ENCODE measurements around the gene VRK1.
A peak's percentile ranks its signal among the peaks of the same experiment; 100 is the strongest.

The VRK1 gene

GRCh38 chr14:96790706-96791105, 6.5 kb upstream of the VRK1 start:
- DNase-seq (ENCODE audit: low read depth), result no peak

DNA sequence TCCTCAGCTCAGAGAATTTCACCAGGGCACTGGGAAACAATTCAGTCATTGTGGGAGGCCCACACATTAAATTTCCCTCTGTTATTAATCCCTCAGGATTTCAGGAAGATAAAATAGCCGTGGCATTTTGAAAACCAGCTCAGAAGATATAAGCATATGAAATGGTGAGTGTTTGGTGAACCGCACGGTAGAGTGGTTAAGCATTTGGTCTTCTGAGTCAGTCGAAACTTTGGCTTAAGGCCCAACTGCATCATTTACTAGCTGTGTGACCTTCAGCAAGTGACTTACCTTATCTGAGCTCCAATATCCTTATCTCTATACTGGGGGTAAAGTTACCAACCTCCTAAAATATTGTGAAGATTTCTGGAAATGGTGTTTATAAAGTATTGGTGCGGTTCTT, 5.2 kb upstream of the VRK1 start:
- DNase-seq (ENCODE audit: low read depth), result no peak

DNA sequence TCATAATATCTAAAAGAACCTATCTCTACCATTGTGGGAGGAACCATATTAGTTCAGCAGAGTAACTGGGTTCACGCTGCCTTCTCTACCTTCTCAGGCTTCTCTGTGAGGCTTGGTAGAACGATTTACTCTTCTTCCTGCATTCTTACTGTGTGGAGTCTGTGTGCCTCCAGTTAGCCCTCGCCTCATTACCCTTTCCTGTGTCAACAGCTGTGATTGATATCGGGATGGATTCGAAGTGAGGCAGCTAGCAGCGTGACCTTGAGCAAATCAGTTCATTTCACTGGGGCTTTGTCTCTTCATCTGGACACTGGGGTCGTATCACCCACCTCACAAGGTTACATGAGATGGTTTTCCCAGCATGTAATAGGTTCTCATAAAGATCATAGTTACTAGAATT, 4.6 kb upstream of the VRK1 start:
- no peak for DNase-seq (ENCODE audit: low read depth)

DNA sequence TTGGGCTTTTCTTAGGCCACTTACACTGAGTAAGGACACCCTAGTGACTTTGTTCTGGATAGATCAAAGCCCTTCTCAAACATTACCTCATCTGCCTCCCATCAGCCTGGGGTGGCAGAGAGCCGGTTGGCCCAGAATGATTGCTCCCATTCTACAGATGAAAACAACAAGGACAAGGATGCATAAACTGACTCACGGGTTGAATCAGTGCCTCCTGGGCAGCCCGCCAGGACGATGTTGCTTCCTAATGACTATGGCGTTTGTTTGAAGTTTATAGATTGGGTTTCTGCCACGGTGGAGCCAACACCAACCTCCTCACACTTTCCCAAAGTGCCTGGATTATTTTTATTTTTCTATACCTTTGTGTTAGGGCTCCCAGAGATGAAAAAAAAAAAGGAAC, 3.6 kb upstream of the VRK1 start:
- DNase-seq (ENCODE audit: low read depth), result no peak

GRCh38 chr14:96795109-96795828, 1.9 kb upstream of the VRK1 start:
- DNase-seq (ENCODE audit: low read depth), result no peak

DNA sequence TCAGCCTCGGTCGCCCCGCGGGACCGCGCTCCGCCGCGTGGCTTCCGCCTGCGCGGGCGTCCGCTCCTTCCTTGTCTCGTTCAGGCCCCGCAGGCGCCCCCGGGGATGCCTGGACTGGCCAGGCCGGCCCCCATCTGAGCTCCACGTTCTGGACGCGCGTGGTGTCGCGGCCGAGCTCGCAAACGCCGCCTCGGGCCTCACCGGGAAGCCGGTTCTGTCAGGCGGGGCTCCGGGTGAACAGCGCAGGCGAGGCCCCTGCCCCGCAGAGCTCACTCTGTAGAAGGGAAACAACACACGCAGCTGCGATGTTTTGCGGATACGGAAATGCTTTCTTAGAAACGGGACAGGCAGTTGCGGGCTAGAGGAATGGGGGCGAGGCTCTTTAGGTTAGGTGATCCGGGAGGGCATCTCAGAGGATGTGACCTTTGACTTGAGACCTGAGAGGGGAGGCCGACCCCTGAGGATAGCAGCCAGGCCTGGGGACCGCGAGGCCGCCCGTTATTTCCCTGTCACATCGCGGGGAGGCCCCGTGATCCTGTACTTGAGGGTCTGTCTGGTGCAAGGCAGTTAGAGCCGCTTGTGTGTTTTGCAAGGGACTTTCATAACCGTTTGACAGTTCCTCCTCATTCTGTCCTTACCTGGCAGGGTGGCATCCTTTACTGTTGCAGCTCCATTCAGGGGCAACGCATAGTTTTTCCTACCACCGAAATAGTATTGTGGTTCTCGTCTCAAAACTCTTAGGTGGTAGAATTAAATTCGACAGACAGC, 584 bp downstream of the VRK1 start:
- no peak for DNase-seq (ENCODE audit: low read depth)

DNA sequence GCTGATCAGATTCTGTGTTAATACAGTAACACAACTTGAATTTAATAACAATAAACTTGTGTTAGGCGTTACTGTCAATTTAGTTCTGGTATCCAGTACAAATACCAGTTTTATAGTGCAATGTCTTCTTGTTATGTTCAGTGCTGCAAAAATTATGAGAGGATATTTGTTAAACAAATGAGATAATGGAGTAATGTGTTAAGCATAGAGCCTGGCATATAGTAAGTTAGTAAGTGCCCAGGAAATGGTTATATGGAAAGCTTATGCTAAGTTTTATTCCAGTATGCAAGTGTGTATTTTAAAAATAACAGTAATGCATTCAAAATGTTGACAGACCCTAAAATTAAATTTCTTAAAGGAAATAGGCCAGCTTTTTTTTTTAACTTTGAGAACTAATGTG, 1.8 kb downstream of the VRK1 start:
- DNase-seq (ENCODE audit: low read depth), result no peak

GRCh38 chr14:96799489-96800054, 2.4 kb downstream of the VRK1 start:
- DNase-seq (ENCODE audit: low read depth), result no peak

DNA sequence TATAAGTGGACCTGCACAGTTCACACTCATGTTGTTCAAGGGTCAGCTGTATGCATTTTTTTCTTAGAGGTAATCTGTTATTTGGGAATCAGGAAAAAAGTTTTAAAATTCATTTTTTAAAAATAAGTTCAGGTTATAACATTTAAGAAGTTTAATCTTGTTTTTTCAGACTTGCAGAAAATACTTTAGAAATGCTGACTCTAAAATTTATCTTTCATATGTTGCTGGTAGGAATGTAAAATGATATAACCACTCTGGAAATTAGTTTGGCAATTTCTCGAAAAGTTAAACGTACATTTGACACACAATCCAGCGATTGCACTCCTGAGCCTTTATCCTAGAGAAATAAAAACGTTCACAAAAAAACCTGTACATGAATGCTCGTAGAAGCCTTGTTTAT, 4.7 kb downstream of the VRK1 start:
- no peak for DNase-seq (ENCODE audit: low read depth)

GRCh38 chr14:96802963-96803362, 5.8 kb downstream of the VRK1 start:
- no peak for DNase-seq (ENCODE audit: low read depth)

GRCh38 chr14:96803958-96804357, 6.8 kb downstream of the VRK1 start:
- no peak for DNase-seq (ENCODE audit: low read depth)

- DNase-seq (ENCODE audit: low read depth), result peak; percentile 13
Observed at GRCh38 chr14:96804895-96805294, 7.7 kb downstream of the VRK1 start.

- peak; percentile 26 for DNase-seq (ENCODE audit: low read depth)
Observed at GRCh38 chr14:96805956-96806355, 8.8 kb downstream of the VRK1 start.

DNA sequence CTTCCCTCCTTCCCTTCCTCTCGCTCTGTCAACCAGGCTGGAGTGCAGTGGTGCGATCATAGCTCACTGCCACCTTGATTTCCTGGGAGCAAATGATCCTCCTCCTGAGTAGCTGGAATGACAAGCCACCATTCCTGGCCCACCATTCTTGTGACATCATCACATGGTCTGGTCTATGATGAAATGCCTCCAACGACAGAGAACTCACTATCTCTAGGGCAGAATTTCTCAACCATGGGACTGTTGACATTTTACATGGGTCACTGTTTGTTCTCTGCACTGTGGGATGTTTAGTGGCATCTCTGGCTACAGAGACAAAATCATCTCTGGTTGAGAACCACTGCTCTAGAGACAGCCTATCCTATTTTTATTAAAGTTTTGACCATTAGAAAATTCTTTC, 9.7 kb downstream of the VRK1 start:
- DNase-seq (ENCODE audit: low read depth), result peak; percentile 22

DNA sequence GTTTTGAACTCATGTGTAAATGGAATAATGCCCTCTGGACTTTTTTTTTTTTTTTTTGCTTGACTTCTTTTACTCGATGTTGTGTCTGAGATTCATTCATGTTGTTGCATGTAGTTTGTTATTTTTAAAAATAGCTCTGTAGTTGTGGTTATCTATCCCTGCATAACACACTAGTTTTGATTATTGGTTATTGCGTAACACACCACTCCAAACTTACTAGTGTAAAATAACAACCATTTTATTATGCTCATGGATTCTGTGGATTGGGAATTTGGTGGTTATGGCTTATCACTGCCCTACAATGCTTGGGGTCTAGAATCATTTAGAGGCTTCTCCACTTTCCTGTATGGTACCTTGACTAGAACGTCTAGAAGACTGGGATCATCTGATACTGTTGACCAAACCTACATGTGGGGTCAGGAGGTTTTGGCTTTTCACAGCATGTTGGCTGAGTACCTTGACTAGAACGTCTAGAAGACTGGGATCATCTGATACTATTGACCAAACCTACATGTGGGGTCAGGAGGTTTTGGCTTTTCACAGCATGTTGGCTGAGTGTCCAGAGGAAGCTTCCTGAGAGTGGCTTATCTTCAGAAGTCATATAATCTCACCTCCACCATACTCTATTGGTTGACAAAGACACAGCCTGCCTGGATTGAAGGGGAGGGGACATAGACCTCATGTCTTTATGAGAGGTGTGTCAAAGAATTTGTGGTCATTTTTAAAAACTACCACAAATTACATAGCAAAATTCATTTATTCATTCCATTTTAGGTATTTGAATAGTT, 11.6 kb downstream of the VRK1 start:
- no peak for DNase-seq (ENCODE audit: low read depth)

GRCh38 chr14:96811265-96811664, 14.1 kb downstream of the VRK1 start:
- peak; percentile 76 for DNase-seq (ENCODE audit: low read depth)

DNA sequence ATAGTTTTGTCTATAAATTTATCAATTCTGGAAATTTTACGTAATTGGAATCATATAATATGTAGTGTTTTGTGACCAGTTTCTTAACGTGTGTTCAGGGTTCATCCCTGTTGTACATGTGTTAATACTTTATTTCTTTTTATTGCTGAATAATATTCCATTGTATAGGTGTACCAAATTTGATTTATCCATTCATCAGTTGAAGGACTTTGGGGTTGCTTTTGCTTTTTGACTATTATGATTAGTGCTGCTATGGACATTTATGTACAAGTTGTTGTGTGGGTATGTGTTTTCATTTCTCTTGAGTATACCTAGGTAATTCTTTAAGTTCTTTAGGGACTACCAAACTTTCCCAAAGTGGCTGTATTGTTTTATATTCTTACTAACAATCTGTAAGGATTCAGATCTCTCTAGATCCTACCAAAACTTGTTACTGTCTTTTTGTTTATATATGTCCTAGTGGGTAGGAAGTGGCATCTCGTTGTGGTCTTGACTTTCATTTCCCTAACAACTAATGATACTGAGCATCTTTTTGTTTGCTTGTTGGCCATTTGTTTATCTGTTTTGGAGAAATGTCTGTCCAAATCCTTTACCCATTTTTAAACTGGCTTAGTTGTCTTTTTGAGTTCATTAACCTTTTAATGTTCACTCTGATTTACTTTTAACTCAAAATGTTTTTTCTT, 14.9 kb downstream of the VRK1 start:
- DNase-seq (ENCODE audit: low read depth), result no peak

DNA sequence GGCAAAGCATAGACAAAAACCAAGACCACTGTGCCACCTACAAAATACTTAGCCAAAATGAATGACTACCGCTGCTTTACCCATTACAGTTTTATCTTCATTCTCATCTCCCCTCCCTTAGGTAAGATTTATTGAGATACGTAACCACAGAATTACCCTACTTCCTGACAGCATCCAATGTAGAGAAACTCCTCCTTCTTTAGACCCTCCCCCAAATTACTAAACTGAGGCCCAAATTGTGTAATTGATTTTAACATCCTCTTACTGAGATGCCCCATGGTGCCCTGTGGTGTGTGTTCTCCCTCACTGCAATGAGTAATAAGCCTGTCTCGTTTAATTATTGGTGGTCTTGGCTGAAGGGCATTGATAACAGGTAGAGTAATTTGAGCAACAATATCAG, 19.1 kb downstream of the VRK1 start:
- DNase-seq (ENCODE audit: low read depth), result no peak

DNA sequence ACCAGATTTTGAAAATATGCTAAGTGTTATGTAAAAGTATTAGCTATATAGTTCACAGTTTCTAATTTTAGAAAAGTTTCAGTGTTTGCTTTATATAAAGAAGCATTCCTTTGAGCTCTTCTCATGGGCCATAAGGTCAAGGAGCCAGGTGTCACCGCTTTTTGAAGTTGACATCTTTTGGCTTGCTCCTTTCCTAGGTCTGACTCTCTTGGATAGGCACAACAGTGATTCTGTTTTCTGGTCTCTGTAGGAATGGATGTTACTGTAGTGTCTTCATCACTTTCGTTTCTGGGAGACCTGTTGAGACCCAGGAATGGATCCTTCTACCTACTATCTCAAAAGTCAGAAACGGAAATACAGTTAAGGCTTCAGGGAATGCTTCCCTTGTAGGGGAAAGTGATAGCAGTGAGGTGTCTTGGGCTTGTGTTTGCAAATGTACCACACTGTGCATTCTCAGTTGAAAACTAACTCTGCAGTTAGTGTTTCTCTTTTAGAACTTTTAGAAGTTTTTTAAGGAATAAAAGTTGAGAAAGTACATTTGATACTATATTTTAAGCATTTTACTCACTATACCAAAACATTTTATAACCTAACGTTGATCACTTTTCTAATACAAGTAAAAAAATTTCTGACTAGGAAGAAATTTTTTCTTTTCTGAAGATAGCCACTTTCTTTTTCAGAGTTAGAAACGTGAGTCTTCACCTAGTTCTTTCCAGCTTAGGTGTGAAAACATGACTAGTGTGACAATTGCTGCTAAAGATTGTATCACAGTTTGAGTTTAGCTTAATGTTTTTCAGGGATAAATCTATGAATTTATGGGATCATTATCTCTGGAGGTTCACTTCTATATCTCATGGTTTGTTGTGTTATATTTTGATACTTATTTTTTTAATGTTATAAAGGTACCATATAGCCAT, 20.8 kb downstream of the VRK1 start:
- DNase-seq (ENCODE audit: low read depth), result no peak

DNA sequence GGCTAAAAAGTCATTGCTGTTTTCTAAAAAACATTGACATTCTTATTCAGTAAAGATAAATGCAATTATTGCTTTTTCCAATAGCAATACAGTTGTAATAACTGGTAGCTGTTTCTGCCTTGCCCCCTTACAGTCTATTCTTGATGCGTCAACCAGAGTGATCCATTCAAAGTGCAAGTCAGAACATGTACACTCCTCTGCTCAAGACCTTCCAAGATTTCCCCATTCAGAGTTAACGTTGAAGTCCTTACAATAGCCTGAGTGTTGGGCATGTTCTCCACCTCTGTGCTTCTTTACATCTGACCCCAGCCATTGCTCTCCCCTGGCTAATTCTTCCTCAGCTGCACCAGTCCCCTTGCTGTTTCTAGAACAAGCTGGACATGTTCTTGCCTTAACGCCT, 24.3 kb downstream of the VRK1 start:
- DNase-seq (ENCODE audit: low read depth), result no peak

GRCh38 chr14:96823652-96824051, 26.5 kb downstream of the VRK1 start:
- no peak for DNase-seq (ENCODE audit: low read depth)

Measured in fibroblast of gingiva (primary cell).